Measurements from ENCODE around the gene RASA3.

The RASA3 gene

GRCh38 chr13:114057166-114058050, 75.0 kb downstream of the RASA3 start:
- DNase-seq: peak in 1 of 42 donors; percentile 36
- intact Hi-C loops (cut with DNase I): no loop called here

GRCh38 chr13:114056205-114057013, 76.0 kb downstream of the RASA3 start:
- no peak for DNase-seq
- intact Hi-C loops (cut with DNase I): no loop called here

DNA sequence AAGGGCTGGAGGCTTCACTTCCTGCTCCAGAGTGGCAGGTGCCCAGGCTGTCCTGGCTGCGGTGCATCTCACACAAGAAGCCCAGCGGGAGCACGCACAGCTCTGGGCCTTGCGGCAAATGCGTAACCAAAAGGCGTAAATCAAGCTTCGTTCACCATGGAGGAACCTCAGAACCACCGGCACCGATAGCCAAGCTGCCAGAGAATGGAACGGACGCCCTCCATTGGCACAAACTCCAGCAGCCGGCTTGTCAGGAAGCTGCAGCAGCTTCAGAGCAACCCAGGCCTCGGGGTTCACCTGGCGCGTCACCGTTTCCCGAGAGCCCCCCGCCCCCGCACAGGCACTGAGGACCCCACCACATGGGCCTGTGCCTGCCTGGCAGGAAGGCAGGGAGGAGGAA, 76.7 kb downstream of the RASA3 start:
- intact Hi-C loops (cut with DNase I): no loop called here
- peak in 4 of 42 donors; percentile 32 to 47 (median 42) for DNase-seq

DNA sequence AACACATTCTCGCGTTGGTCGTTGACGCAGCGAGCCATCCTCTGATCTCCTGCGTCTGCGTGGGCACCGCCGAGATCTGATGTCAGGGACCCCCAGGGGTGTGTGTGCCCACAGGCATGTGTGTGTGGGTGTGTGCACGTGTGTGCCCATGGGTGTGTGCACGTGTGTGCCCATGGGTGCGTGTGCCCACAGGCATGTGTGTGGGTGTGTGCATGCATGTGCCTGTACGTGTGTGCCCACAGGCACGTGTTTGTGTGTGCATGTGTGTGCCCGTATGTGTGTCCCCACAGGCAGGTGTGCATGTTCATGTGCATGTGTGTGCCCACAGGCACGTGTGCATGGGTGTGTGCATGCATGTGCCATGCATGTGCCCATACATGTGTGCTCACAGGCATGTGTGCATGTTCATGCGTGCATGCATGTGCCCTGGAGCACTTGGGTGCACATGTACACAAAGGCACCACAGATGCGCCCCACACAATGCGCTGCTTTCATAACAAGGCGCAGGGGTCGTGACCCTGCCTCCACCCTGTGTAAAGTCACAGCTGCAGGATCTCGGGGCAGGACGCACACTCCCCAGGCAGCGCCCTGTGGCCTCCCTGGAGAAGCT, 77.5 kb downstream of the RASA3 start:
- peak in 3 of 42 donors; percentile 41 to 53 (median 49) for DNase-seq
- intact Hi-C loops (cut with DNase I): no loop called here

GRCh38 chr13:114054264-114054663, 78.2 kb downstream of the RASA3 start:
- intact Hi-C loops (cut with DNase I): no loop called here

GRCh38 chr13:114053026-114053425, 79.4 kb downstream of the RASA3 start:
- DNase-seq: no peak
- intact Hi-C loops (cut with DNase I): no loop called here

More at GRCh38 chr13:114054264-114054663, 78.2 kb downstream of the RASA3 start:
- DNase-seq: no peak

DNA sequence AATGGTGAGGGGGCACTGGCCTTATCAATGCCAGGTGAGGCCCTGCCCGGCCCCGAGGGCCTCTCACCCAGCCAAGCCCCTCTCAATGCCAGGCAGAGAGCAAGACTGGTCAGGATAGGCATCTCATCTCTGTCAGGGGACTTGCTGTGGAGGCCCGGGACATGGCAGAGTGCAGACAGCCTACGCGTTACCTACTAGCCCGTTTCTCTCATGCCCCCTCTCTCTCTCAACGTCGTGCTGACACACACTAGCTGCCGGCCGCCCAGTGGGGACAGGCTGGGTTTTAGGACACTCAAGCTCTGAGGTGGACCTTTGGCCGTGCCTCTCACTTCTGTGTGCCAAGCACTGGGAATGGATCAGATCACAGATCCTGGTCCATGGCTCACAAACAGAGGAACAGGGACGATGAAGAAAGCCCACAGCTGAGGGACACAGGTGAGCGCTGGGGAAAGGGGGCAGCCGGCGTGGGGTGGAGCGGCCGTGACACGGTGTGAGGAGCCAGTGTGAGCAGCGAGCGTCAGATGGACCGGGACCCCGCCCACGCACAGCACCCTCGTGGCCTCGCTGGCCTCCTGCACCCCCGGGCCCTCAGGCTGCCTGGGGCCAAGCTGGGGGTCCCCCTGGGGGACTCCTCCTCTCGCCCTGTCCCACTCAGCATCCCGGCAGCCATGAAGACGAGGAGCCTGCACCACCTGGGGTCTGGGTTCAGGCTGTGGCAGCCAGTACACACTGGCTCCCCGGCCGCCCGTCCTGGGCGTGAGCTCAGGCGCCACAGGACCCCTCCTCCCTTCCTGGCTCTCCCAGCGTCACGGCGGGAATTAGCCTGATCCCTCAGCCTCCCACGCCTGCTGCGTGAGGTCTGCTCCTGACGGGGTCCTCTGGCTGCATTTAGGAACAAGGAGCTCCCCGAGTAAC, 81.6 kb downstream of the RASA3 start:
- DNase-seq: no peak
- intact Hi-C loops (cut with DNase I): no loop called here

GRCh38 chr13:114049626-114050101, 82.8 kb downstream of the RASA3 start:
- no peak for DNase-seq
- intact Hi-C loops (cut with DNase I): no loop called here

- intact Hi-C loops (cut with DNase I): no loop called here
- DNase-seq: no peak
Measured at GRCh38 chr13:114049026-114049425, 83.4 kb downstream of the RASA3 start.

- no peak for DNase-seq
- intact Hi-C loops (cut with DNase I): no loop called here
Measured at GRCh38 chr13:114048443-114048842, 84.0 kb downstream of the RASA3 start.

DNA sequence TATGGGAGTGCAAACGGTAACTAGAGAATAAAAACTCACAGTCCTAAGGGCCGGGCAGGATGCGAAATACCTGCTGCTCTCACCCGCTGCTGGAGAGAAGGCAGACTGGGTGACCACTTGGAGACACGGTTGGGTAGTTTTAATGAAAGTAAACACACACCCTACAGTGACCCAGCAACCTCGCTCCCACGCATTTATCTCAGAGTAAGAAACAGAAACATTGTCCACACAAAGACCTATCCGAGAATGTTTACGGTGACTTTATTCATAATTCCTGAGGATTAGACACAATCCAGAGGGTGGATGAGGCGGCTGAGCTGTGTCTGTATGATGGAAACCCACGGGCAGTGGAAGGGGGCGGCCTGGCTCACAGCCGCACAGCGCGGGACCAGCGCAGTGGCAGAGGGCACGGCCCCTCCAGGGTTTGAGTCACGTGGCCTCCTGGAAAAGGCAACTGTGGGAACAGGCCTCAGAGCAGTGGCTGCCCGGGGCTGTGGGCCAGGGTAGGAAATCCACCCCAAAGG, 85.0 kb downstream of the RASA3 start:
- intact Hi-C loops (cut with DNase I): no loop called here
- DNase-seq: no peak

DNA sequence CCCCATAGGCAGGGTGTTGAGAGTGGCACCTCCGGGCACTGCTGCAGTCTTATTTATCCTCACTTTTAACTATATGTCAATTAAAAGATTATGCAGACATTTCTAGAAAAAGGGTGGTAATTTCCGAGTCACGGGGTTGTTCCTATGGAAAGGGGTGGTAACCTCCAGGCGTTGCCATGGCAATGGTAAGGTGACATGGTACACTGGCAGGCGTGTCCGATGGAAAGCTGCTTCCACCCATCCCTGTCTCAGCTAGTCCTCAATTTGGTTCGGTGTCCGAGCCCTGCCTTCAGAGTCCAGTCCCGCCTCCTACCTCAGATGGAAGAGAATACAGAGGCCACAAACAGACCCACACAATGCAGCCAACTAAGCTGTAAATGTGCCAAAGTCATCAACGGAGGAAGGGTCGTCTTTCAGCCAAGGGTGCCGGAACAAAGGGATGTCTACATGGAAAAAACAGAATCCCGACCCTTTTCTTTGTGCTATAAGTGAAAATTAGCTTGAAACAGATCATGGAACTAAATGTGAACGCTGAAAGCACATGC, 85.9 kb downstream of the RASA3 start:
- intact Hi-C loops (cut with DNase I): no loop called here
- no peak for DNase-seq

DNA sequence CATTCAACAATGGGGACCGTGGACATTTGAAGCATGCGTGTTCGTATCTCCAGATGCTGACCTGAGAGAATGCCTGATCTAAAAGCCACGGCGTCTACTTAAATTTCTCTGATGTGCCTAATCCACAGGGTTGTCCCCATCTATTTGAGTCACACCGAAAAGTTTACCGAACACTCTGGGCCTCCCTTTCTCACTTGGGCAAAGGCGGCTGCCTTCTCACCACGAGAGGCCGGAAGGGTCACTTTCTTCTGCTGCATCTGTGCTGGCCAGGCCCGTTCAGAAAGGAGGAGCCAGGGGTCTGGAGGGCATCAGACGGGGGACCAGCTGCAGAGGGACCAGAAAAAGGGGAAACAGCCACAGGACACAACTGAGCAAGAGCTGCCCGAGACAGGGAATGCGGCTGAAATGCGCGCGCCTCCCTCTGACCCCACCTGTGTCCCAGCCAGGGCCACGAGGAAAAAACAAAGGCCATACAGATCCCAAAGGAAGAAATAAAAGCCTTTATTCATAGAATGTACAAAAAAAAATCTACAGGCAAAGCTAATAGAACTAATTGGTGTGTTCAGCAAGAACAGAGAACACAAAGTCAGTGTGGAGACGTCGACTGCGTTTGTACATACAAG, 87.2 kb downstream of the RASA3 start:
- intact Hi-C loops (cut with DNase I): no loop called here
- DNase-seq: peak in 28 of 42 donors; percentile 33 to 82 (median 65)

- intact Hi-C loops (cut with DNase I): no loop called here
- no peak for DNase-seq
Measured at GRCh38 chr13:114044486-114044885, 87.9 kb downstream of the RASA3 start.

GRCh38 chr13:114043421-114044053, 88.9 kb downstream of the RASA3 start:
- intact Hi-C loops (cut with DNase I): no loop called here
- no peak for DNase-seq

DNA sequence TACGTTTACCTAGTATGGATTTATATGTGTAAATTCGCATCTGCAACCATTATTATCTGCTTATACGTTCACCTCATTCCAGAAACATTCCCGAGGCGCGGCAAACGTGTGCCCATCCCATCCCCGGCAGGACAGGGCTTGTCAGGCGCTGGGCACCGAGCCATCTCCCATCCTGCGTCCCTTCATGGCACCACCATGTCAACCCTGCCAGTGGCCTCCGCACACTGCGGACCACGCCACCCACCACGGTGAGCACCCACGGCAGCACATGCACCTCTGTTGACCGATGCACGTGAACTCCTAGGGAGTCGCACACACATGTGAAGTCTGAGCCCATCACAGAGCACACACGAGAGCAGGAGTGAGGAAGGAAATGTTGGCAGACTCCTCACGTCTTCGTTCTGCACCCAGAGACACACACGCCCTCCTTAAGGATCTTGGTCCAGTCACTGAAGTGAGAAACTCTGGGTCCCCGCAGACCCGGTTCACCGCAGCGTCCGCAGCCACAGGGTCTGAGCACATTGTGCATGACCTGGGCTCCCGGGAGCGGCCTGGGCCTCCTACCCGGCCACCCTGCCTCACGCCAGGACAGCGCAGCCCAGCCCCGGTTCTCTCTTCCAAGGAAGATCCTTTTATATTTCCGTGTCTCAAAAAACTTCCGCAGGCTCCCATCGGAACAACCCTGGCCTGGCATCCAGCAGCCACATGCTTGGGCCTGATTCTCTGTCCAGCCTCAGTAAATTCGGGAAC, 90.2 kb downstream of the RASA3 start:
- intact Hi-C loops (cut with DNase I): no loop called here
- no peak for DNase-seq

Measured in head of caudate nucleus (tissue), 42 donors.